ENCODE data around the gene FGF21.
A peak's percentile ranks its signal among the peaks of the same experiment; 100 is the strongest.
"Not testable (repeated sequence)": the region's sequence is repeated elsewhere in the genome, so short reads cannot be mapped to it uniquely, and the experiment has no call there.

Gene FGF21

DNA sequence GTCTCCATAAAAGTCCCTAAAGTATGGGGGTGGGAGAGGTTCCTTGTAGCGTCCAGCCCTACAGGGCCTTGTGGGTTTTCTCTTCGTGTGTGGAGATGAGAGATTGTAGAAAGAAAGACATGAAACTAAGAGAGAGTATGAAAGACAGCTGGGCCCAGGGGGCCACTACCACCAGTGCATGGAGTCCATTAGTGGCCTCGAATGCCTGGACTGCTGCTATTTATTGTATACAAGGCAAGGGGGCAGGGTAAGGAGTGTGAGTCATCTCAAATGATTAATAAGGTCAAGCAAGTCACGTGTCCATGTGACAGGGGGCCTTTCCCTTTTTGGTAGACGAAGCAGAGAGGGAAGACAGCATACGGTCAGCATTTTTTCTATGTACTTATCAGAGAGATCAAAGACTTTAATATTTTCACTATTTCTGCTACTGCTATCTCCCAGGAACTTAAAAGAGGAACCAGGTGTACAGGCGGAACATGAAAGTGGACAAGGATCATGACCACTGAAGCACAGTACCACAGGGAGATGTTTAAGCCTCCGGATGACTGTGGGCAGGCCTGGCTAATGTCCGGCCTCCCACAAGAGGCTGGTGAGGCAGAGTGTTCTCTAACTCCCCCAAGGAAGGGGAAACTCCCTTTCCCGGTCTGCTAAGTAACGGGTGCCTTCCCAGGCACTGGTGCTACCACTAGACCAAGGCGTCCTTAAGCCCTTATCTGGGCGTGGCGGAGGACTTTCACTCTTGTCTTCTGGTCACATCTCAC is 25.5 kb downstream of the FGF21 start:
- no peak for DNase-seq (ENCODE audit: extremely low spot score, insufficient read length, low read depth)
- FAIRE-seq, result peak; percentile 56

GRCh38 chr19:48784527-48784926 is 29.2 kb downstream of the FGF21 start:
- no peak for FAIRE-seq

DNA sequence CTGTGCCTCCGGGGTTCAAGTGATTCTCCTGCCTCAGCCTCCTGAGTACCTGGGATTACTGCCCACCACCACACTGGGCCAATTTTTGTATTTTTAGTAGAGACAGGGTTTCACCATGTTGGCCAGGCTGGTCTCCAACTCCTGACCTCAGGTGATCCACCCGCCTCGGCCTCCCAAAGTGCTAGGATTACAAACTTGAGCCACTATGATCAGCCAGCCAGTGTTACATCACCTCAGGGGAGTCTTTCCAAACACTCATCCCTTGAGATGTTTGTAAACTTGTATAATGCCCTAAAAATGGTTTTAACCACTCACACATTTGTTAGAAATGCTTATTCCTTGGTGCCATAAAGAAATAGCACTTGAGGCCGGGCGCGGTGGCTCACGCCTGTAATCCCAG is 31.1 kb downstream of the FGF21 start:
- DNase-seq (ENCODE audit: extremely low spot score, insufficient read length, low read depth); FAIRE-seq: not testable (repeated sequence)

More at GRCh38 chr19:48784527-48784926, 29.2 kb downstream of the FGF21 start:
- no peak for DNase-seq (ENCODE audit: extremely low spot score, insufficient read length, low read depth)

GRCh38 chr19:48787331-48787730 is 32.0 kb downstream of the FGF21 start:
- not testable (repeated sequence) for DNase-seq (ENCODE audit: extremely low spot score, insufficient read length, low read depth); FAIRE-seq

GRCh38 chr19:48793271-48793670 is 37.9 kb downstream of the FGF21 start:
- FAIRE-seq (no peak), DNase-seq (ENCODE audit: extremely low spot score, insufficient read length, low read depth) (no peak)

DNA sequence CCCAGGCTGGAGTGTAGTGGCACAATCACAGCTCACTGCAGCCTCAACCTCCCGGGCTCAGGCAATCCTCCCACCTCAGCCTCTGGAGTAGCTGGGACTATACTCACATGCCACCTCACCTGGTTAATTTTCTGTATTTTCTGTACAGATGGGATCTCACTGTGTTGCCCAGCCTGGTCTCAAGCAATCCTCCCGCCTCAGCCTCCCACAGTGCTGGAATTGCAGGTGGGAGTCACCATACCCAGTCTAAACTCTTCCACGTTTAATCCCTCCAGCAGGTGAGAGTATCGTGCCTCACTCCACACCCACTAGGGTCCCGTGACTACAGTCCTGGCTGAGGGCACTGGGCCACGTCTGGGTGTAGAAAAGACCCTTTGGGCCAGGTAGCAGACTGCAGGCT is 39.0 kb downstream of the FGF21 start:
- no peak for DNase-seq (ENCODE audit: extremely low spot score, insufficient read length, low read depth)
- FAIRE-seq, result no peak

GRCh38 chr19:48795055-48795684 is 39.8 kb downstream of the FGF21 start:
- peak; percentile 98 for FAIRE-seq
- DNase-seq (ENCODE audit: extremely low spot score, insufficient read length, low read depth), result peak; percentile 88

DNA sequence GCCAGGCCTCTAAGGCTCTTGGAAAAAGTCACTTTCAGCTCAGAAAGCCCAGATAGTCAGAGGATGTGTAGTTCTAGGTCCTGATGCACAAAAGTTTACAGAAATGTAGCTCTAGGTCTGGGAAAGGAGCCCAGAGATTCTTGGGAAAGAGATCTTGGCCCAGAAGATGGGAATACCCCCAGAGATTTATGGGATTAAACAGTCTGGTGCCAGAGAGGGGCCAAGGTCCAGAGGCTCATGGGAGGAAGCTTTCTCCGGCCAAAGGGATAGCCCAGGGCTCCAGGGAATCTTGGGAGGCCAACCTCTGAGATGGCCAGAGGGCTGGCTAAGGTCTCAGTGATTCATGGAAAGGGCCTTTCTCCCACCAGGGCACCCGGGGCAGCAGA is 40.4 kb downstream of the FGF21 start:
- DNase-seq (ENCODE audit: extremely low spot score, insufficient read length, low read depth), result no peak
- no peak for FAIRE-seq

DNA sequence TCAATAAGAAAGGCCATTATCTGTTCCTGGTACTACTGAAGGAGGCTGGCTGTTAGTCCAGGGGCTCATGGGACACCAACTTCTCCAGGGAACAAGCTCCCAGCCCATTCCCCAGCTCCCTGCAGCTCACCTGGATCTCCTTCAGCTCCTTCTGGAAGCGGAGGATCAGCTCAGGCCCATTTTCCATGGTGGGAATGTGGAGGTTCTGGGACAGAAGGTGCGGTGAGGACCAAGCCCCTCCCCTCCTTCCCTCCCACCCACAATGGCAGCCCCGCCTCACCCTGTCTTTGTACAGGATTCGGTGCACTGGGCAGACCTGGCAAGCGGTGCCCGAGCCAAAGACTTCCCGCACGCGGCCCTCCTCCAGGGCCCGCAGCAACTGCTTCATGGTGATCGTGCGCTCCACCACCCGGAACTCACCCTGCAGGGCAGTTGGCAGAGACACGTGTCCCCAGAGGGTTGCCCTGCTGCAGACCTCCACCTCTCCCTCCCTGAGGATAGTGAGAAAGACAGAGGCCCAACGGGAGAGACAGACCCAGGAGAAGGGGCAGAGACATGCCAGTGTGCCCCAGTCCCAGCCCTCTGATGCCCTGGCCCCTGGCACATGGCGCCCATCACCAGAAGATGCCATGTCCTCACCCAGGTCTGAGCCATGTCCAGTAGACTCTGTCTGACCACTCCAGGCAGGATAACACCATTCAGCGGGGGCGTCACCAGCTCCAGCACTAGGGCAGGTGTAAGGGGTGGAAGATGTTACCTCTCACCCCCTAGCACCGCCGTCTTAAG is 41.2 kb downstream of the FGF21 start:
- DNase-seq (ENCODE audit: extremely low spot score, insufficient read length, low read depth) (no peak), FAIRE-seq (no peak)

DNA sequence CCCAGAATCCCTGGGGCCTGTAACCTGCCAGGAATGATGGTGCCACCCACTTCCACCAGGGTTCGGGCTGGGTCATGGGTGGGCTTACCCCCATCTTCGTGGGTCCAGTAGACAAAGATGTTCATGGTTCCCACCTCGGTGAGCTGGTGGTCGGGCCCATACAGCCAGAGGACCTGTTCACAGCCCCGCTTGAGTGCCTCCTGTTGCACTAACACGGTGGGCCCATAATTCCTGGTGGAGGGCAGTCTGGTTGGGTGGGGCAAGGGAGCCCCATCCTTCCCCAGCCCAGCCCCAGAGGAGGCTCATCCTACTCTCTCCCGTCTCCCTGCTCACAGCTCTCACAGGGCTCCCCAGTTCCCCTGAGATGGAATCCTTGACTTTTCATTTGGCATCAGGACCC is 41.8 kb downstream of the FGF21 start:
- FAIRE-seq, result no peak
- DNase-seq (ENCODE audit: extremely low spot score, insufficient read length, low read depth), result no peak

DNA sequence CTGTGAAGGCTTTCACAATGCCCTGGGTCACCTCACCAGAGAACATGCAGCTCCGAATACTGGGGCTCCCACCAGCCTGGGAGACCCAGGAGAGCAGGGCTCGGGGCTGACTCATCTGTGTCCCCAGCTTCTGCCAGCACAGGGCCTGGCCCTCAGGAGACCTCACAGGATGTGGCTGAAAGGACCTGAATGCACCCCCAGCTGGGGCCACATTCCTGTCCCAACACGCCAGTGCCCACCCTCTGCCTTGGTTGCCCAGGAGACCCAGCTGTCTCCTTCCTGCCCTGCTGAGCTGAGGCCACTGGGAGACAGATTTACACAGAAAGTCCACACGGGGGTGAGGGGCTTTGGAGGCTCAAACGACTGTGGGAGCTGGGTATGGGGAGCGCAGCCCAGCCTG is 43.6 kb downstream of the FGF21 start:
- FAIRE-seq (peak; percentile 48), DNase-seq (ENCODE audit: extremely low spot score, insufficient read length, low read depth) (no peak)

DNA sequence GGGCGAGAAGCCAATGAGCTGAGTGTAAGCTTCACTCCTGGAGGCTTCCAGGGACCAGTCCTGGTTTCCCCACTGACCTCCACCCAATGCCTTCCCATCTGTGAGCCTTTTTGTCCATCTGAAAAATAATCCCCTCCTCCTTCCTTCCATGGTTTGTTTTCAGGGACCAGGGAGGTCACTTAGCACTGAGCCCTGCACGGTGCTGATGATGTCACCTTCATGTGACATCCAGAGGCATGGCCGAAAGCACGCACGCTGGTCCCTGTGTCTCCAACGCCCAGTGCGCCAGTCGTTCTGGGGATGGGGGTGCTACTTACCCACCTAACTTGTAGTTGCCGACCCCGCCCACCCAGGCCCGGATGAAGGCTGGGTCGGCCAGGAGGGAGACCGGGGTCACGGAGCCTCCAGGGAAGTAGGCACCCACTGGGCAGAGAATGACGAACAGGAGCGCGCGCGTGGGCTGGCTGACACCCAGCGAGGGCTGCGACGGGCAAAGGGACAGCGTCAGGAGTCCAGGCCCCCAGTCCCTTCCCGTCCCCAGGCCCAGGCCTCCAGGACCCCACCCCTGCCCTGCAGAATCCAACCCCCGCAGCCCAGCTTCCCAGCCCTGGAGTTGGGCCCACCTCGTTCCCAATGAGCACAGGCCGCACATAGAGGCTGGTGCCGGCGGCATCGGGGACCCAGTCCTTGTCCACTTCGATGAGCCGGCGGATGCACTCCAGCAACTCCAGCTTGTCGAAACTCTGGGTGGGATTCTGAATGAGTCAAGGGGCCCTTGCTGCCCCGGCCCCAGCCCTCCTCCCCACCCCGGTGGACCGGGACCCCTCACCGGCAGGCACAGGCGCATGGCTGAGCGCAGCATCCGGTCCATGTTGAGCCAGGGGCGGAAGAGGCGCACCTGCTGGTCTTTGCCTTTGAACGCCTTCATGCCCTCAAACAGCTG is 44.3 kb downstream of the FGF21 start:
- FAIRE-seq, result no peak
- DNase-seq (ENCODE audit: extremely low spot score, insufficient read length, low read depth), result no peak

DNA sequence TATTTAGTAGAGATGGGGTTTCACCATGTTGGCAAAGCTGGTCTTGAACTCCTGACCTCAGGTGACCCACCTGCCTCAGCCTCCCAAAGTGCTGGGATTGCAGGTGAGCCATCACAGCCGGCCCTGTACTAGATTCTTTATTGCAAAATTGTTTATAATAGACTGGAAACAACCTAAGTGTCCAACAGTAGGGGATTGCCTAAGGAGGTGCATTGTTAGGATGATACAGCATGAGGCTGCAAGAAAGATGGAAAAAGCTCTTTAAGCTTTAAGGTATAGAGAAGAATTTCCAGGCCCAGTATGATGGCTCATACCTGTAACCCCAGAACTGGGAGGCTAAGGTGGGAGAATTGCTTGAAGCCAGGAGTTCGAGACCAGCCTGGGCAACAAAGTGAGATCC is 47.3 kb downstream of the FGF21 start:
- no peak for DNase-seq (ENCODE audit: extremely low spot score, insufficient read length, low read depth)
- no peak for FAIRE-seq

- DNase-seq (ENCODE audit: extremely low spot score, insufficient read length, low read depth) (no peak), FAIRE-seq (no peak)
Observed at GRCh38 chr19:48804496-48804895, 49.2 kb downstream of the FGF21 start.

DNA sequence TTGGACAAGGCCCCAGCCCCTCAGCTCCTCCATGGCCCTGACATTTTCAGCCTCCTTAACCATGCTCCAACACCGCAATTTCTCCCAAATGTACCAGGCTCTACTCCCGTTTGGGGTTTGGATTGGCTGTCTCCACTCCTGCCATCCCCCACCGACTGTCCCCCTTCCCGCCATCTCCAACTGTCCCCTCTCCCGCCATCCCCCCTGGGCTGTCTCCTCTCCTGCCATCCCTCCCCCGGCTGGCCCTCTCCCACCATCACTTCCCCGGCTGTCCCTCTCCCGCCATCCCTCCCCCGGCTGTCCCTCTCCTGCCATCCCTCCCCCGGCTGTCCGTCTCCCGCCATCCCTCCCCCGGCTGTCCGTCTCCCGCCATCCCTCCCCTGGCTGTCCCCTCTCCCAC is 50.1 kb downstream of the FGF21 start:
- no peak for DNase-seq (ENCODE audit: extremely low spot score, insufficient read length, low read depth)
- no peak for FAIRE-seq

GRCh38 chr19:48806518-48806817 is 51.1 kb downstream of the FGF21 start:
- FAIRE-seq (peak; percentile 62), DNase-seq (ENCODE audit: extremely low spot score, insufficient read length, low read depth) (peak; percentile 60)

GRCh38 chr19:48806818-48807589 is 51.7 kb downstream of the FGF21 start:
- FAIRE-seq (no peak), DNase-seq (ENCODE audit: extremely low spot score, insufficient read length, low read depth) (no peak)

DNA sequence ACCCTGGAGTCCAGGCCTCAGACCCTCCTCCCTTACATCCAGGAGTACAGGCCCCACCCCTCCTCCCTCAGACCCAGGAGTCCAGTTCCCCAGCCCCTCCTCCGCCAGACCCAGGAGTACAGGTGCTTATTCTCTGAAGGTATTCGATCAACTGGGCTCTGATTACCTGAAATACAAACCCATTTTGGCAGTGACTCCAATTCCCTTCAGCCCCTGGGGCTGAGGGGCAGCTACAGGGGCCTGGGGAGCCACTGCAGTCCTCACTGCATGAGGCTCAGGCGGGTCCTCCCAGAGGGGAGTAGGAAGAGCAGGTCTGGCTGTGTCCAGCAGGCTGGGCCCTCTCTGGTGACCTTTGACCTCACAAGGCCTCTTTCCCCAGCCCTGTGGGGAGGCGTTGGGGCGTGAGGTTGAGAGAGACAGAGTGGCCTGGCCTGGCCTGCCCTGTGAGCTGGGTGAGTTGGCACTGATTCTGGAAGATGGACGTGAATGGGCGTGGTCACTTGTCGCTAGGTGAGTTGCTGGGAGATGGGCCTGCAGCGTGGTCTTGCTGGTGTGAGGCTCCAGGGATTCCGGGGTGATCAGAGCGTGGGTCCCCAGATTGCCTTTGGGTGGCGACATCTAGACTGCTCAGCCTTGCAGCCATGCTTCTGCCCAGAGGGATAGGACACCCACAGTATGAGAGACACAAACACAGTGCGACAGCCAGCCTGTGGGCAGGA is 52.4 kb downstream of the FGF21 start:
- FAIRE-seq (no peak), DNase-seq (ENCODE audit: extremely low spot score, insufficient read length, low read depth) (no peak)
